Right atrium auricular region (tissue), 2 donors: ENCODE data around the gene KRTAP10-12. TPM values are rescaled to one million over a fixed set of nuclear protein-coding genes. Genes with fewer than 3 reads are reported as not detected.
"Not testable (repeated sequence)": the region's sequence is repeated elsewhere in the genome, so short reads cannot be mapped to it uniquely, and the experiment has no call there.

Experiments
- DNase-seq: peaks from one replicate; pipeline ENCODE4 v3.0.0-alpha.2; 2019; ENCODE audit warnings: low spot score
- H3K27ac ChIP-seq, 2 donors: fragments of 200-600 bp; sonication (generic); 1 replicate in 1 of 2; 2 replicates in 1 of 2; pipeline ENCODE4 v1.5.1; 2016 to 2019
- H3K27me3 ChIP-seq, 2 donors: fragments of 200-600 bp; sonication (generic); one replicate each; pipeline versions ENCODE4 v1.5.1 to v1.6.0; 2017 to 2019
- H3K36me3 ChIP-seq: fragments of 200-600 bp; sonication (generic); one replicate; pipeline ENCODE4 v1.5.1; 2016
- H3K4me1 ChIP-seq, 2 donors: fragments of 200-600 bp; sonication (generic); one replicate each; pipeline versions ENCODE4 v1.5.1 to v1.6.0; 2017 to 2019
- H3K4me3 ChIP-seq, 2 donors: fragments of 200-600 bp; sonication (generic); 1 replicate in 1 of 2; 2 replicates in 1 of 2; pipeline ENCODE4 v1.5.1; 2017 to 2019; ENCODE audit warnings: mild to moderate bottlenecking in 1 of 2, moderate library complexity in 1 of 2
- H3K9me3 ChIP-seq, 2 donors: fragments of 200-600 bp; sonication (generic); one replicate each; pipeline ENCODE4 v1.5.1; 2019
- total RNA-seq, 2 donors: library from RNA; depleted of rRNA; stranded (reverse); fragments of >200 nt; gene quantifications; one replicate each; pipeline ENCODE4 v1.1.0, GENCODE V29; 2016
- TF ChIP-seq, protein P1 (sequence below), 2 donors: fragments of 200-600 bp; sonication (generic); IDR thresholded peaks; one replicate each; pipeline ENCODE4 v1.5.1; 2019; ENCODE audit warnings: antibody characterized with exemption in 2 of 2

The KRTAP10-12 gene, protein sequence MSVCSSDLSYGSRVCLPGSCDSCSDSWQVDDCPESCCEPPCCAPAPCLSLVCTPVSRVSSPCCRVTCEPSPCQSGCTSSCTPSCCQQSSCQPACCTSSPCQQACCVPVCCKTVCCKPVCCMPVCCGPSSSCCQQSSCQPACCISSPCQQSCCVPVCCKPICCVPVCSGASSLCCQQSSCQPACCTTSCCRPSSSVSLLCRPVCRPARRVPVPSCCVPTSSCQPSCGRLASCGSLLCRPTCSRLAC
- total RNA-seq, result not detected

DNA sequence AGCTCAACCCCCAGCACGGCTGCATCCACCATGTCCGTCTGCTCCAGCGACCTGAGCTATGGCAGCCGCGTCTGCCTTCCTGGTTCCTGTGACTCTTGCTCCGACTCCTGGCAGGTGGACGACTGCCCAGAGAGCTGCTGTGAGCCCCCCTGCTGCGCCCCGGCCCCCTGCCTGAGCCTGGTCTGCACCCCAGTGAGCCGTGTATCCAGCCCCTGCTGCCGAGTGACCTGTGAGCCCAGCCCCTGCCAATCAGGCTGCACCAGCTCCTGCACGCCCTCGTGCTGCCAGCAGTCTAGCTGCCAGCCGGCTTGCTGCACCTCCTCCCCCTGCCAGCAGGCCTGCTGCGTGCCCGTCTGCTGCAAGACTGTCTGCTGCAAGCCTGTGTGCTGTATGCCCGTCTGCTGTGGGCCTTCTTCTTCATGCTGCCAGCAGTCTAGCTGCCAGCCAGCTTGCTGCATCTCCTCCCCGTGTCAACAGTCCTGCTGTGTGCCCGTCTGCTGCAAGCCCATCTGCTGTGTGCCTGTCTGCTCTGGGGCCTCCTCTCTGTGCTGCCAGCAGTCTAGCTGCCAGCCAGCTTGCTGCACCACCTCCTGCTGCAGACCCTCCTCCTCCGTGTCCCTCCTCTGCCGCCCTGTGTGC, at the start of gene KRTAP10-12:
TSS of gene KRTAP10-12 (plus strand) at position 1 of the 639 bp plus-strand sequence. CDS start at position 31, 30 bp downstream.
- H3K4me1 ChIP-seq, H3K27ac ChIP-seq, H3K36me3 ChIP-seq, H3K4me3 ChIP-seq, H3K27me3 ChIP-seq: not testable (repeated sequence)
- peak; percentile 46 for DNase-seq
- peaks cover 5 to 18% of the 10 kb centered on the region in 2 donors for H3K9me3 ChIP-seq

DNA sequence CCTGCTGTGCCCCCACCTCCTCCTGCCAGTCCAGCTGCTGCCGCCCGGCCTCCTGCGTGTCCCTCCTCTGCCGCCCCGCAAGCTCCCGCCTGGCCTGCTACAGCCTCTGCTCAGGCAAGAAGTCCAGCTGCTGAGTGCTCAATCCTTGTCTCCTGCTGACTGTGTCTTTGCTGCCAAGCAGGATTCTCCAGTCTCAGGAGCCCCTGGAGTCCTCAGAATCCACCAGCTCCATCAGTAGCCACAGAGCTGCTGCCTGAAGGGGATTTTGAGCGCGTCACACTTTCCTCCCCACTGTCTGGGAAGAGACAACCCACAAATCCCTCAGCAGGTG, 49.8 kb upstream of the KRTAP10-12 start:
- no peaks in the 10 kb centered on the region for H3K27me3 ChIP-seq

DNA sequence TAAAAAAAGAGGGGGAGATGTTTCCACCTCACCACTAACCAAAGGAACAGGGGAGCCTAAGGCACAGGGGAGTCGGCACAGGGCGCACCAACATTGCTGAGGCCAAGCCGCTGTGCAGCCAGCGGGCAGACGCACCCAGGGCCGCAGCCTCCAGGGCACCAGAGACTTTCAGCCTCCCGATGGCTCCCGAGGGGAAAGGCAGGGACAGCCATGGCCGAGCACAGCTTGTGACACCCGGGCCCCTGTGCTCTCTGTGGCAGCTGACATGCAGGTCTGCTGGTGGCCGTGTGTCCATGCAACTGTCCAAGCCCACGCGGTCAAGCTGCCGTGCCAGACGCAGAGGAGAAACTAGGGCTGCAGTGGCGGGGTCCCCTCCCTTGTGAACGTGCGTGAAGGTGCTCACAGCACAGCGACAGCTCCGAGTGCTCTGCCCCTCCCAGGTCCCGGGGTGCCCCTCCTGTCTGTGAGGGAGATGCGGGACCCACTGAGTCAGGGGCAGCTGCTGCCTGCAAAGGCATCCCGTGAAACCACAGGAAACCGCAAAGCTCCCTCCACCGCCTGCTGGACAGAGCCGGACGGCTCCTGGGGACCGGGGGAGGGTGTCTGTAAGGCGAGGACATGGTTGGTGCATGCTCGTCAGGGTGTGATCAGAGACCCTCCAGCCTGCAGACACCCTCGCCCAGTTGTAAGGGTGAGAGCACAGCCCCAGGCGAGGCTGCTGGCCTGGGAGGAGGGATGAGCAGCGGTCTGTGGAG, 48.2 kb upstream of the KRTAP10-12 start:
- H3K27me3 ChIP-seq, result no peaks in the 10 kb centered on the region
- peak; percentile 23 for DNase-seq

More for the DNA sequence above, 49.8 kb upstream of the KRTAP10-12 start:
- Histone ChIP-seq H3K27ac (no peak overlapping the region), H3K4me3 (no peak overlapping the region), H3K4me1 (no peaks in the 10 kb centered on the region), H3K9me3 (peaks cover 0 to 17% of the 10 kb centered on the region in 2 donors), H3K36me3 (no peaks in the 10 kb centered on the region)
- DNase-seq, result peak; percentile 23
- TF ChIP-seq, protein P1, sequence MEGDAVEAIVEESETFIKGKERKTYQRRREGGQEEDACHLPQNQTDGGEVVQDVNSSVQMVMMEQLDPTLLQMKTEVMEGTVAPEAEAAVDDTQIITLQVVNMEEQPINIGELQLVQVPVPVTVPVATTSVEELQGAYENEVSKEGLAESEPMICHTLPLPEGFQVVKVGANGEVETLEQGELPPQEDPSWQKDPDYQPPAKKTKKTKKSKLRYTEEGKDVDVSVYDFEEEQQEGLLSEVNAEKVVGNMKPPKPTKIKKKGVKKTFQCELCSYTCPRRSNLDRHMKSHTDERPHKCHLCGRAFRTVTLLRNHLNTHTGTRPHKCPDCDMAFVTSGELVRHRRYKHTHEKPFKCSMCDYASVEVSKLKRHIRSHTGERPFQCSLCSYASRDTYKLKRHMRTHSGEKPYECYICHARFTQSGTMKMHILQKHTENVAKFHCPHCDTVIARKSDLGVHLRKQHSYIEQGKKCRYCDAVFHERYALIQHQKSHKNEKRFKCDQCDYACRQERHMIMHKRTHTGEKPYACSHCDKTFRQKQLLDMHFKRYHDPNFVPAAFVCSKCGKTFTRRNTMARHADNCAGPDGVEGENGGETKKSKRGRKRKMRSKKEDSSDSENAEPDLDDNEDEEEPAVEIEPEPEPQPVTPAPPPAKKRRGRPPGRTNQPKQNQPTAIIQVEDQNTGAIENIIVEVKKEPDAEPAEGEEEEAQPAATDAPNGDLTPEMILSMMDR (IDR thresholded peaks at IDR 0.05), result no peak

DNA sequence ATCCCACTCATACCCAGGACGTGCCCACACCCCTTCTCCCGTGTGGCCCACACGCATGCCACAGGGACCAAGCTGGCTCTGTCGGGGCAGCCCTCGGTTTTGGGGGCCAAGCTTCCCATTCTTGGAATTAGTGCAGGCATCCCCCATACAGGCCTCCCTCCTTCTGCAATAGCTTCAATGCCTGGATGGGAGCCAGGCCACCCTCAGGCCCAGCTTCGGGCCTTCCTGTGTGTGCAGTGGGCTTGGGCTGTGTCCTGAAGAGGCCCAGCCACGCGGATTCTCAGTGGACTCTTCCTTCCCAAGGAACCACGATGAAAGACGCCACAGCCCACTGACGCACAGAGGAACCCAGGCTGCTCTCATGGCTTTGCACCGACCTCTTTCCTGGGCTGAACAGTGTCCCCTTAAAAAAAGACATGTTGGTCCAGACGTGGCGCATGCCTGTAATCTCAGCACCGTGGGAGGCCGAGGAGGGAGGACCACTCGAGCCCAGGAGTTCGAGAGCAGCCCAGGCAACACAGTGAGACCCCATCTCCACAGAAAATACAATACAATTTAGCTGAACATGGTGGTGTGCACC, 47.4 kb upstream of the KRTAP10-12 start:
- Histone ChIP-seq H3K27ac (no peak overlapping the region), H3K36me3 (no peaks in the 10 kb centered on the region), H3K4me3 (no peak overlapping the region), H3K27me3 (no peaks in the 10 kb centered on the region), H3K4me1 (no peaks in the 10 kb centered on the region), H3K9me3 (peaks cover 0 to 11% of the 10 kb centered on the region in 2 donors)
- TF ChIP-seq, protein P1 (IDR thresholded peaks at IDR 0.05), result no peak
- DNase-seq, result peak; percentile 36

More for the DNA sequence above, 48.2 kb upstream of the KRTAP10-12 start:
- Histone ChIP-seq H3K4me1 (no peaks in the 10 kb centered on the region), H3K27ac (no peak overlapping the region), H3K4me3 (no peak overlapping the region), H3K36me3 (no peaks in the 10 kb centered on the region), H3K9me3 (peaks cover 0 to 17% of the 10 kb centered on the region in 2 donors)
- TF ChIP-seq, protein P1 (IDR thresholded peaks at IDR 0.05), result no peak

DNA sequence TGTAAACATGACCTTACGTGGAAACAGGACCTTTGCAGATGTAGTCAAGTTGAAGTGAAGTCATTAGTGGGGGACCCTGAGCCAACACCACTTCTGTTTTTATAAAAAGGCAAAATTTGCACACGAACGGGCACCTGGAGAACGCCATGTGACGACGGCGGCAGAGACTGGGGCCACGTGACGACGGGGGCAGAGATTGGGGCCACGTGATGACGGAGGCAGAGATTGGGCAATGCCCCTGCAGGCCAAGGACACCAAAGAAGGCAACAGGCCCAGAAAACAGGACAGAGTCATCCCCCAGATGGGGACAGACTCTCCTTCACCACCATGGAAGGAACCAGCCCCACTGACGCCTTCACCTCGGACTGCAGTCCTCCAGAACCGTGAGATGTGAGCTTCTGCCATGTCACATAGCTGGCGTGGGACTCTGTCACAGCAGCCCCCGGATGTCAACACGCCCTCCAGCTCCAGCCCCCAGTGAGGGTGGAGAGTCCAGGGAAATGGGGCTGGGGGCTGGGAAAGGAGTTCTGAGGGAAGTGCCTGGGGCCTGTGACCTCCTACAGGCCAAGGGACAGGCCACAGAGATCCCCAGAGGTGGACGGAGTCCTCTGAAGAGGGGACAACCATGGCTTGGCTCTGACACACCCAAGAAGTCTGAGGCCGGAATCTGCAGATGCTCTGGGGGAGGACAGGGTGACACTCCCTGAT, 46.6 kb upstream of the KRTAP10-12 start:
- H3K27me3 ChIP-seq, result no peaks in the 10 kb centered on the region
- TF ChIP-seq, protein P1 (IDR thresholded peaks at IDR 0.05), result no peak
- no peaks in the 10 kb centered on the region for H3K36me3 ChIP-seq
- no peak overlapping the region for H3K4me3 ChIP-seq
- no peaks in the 10 kb centered on the region for H3K4me1 ChIP-seq
- H3K9me3 ChIP-seq, result peaks cover 0 to 3% of the 10 kb centered on the region in 2 donors
- DNase-seq, result no peak
- no peak overlapping the region for H3K27ac ChIP-seq
